Astrocyte of the spinal cord (primary cell): Measurements from ENCODE around the gene SELENOP.

Source experiments
- DNase-seq: peaks from one replicate; pipeline ENCODE4 v3.0.0; 2011; ENCODE audit warnings: low read depth, low spot score
- H3K4me3 ChIP-seq: 2 replicates; pipeline ENCODE4 v1.5.1; 2011; ENCODE audit warnings: low read depth, mild to moderate bottlenecking, low read length, moderate library complexity
- in situ Hi-C: cut with HindIII; loops from 2 replicates; pipeline ENCODE4 v1.10.0; 2017; ENCODE audit warnings: low sequenced_read_pairs
- TF ChIP-seq, protein P1 (sequence below): IDR thresholded peaks from 2 replicates; pipeline ENCODE4 v1.5.1; 2012; ENCODE audit warnings: low read depth, mild to moderate bottlenecking, low read length, inconsistent platforms

SELENOP gene

GRCh38 chr5:42813533-42813932, 1.8 kb upstream of the SELENOP start:
- DNase-seq = no peak
- TF ChIP-seq, protein P1, sequence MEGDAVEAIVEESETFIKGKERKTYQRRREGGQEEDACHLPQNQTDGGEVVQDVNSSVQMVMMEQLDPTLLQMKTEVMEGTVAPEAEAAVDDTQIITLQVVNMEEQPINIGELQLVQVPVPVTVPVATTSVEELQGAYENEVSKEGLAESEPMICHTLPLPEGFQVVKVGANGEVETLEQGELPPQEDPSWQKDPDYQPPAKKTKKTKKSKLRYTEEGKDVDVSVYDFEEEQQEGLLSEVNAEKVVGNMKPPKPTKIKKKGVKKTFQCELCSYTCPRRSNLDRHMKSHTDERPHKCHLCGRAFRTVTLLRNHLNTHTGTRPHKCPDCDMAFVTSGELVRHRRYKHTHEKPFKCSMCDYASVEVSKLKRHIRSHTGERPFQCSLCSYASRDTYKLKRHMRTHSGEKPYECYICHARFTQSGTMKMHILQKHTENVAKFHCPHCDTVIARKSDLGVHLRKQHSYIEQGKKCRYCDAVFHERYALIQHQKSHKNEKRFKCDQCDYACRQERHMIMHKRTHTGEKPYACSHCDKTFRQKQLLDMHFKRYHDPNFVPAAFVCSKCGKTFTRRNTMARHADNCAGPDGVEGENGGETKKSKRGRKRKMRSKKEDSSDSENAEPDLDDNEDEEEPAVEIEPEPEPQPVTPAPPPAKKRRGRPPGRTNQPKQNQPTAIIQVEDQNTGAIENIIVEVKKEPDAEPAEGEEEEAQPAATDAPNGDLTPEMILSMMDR = no peak
- H3K4me3 ChIP-seq = no peak overlapping the region
- in situ Hi-C loops = no loop called here

- in situ Hi-C loops = no loop called here
- TF ChIP-seq, protein P1 = no peak
- DNase-seq = no peak
- H3K4me3 ChIP-seq = no peak overlapping the region
These were observed 928 bp upstream of the SELENOP start for GRCh38 chr5:42812620-42813019.

- no peak for DNase-seq
- TF ChIP-seq, protein P1 = no peak
- peak overlapping the region; percentile 7 for H3K4me3 ChIP-seq
- in situ Hi-C loops = no loop called here
These were observed 680 bp downstream of the SELENOP start for GRCh38 chr5:42810834-42811590.

GRCh38 chr5:42808888-42809611, 2.6 kb downstream of the SELENOP start:
- in situ Hi-C loops = no loop called here
- H3K4me3 ChIP-seq = no peak overlapping the region
- DNase-seq = no peak
- TF ChIP-seq, protein P1 = no peak

- TF ChIP-seq, protein P1 = no peak
- H3K4me3 ChIP-seq = no peak overlapping the region
- in situ Hi-C loops = no loop called here
- DNase-seq = no peak
These were observed 3.8 kb downstream of the SELENOP start for GRCh38 chr5:42807722-42808447.

DNA sequence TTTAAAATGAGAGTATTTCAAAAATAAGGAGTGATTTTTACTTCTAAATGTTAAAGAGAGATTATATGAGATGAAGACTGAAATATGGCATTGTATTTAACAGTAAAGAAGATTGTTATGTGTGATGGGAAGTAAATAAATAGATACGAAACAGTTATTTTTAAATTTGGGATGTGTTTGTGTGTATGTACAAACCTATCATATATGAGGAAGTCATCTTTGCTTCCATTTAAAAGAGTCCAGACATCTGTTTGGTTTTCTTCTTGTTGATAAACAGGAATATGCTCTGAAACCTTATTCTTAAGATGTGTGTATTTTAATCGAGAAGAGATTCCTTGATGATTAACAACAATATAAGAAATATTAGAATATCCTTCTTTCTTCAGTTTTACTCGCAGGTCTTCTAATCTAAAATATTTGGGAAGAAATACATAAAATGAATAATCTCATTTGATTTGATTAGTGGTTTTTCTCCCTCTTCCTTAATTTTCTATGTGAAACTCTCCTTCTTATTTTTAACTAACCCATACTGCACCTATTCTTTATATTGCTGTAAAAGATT, 4.9 kb downstream of the SELENOP start:
- H3K4me3 ChIP-seq = no peak overlapping the region
- TF ChIP-seq, protein P1 = no peak
- no peak for DNase-seq
- in situ Hi-C loops = no loop called here
